Non-pigmented ciliary epithelial cell (primary cell): ENCODE data around the gene SRGN.

ENCODE experiments used
- DNase-seq: peaks from one replicate; pipeline ENCODE4 v3.0.0-alpha.2; 2010; ENCODE audit warnings: low read depth

SRGN gene

DNA sequence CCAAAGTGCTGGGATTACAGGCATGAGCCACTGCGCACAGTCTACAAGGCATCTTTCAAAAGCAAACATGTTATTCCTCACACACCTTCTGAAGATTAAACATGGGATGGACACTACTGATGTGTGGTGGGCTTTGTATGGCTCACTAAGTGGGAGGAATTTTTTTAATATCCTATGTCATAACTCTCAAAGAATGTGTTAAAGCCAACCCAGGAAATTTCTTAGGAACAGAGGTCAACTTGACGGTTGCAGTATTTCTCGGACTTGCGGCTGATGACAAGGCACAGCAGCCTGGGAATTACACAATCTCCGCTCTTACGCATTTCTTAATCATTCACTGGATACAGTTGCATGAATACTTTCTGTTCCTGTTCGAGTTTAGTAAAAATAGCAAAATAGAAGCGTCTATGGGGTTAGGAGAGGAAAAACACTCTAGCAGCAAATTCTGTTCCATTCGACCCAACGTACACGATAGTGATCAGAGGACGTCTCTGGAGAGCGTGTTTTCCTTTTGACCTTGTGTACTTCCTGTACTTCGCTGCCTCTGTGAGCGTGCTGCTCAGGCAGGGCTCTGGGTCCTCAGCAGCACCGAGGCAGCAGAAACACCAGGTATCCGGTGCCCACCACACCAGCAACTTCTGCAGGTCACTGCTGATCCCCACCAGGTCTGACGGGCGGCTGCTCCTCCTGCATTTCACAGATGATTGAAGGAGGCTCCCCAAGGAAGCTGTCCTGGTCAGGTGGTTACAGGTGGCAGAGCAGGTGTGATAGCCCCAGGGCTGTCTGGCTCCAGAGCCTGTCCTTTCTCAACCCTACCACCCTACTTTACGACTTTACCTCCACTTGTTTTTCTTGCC lies 26.4 kb upstream of the SRGN start:
- peak; percentile 99 for DNase-seq

DNA sequence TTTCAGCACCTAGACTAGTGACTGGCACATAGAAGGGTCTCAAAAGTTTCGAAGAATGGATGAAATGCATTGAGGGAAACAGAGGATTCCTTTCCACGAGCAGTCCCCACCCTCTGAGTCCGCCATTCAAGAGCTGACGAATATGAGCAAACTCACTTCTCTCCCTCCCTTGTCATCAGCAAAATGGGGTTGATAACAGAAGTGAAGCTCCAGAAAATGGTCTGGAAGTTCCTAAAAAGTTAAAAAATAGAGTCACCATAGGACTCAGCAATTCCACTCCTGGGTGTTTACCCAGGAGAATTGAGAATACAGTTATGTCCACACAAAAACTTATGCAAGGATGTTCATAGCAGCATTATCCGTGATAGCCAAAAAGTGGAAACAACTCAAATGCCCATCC lies 25.0 kb upstream of the SRGN start:
- no peak for DNase-seq

GRCh38 chr10:69064762-69065328 lies 23.1 kb upstream of the SRGN start:
- no peak for DNase-seq

DNA sequence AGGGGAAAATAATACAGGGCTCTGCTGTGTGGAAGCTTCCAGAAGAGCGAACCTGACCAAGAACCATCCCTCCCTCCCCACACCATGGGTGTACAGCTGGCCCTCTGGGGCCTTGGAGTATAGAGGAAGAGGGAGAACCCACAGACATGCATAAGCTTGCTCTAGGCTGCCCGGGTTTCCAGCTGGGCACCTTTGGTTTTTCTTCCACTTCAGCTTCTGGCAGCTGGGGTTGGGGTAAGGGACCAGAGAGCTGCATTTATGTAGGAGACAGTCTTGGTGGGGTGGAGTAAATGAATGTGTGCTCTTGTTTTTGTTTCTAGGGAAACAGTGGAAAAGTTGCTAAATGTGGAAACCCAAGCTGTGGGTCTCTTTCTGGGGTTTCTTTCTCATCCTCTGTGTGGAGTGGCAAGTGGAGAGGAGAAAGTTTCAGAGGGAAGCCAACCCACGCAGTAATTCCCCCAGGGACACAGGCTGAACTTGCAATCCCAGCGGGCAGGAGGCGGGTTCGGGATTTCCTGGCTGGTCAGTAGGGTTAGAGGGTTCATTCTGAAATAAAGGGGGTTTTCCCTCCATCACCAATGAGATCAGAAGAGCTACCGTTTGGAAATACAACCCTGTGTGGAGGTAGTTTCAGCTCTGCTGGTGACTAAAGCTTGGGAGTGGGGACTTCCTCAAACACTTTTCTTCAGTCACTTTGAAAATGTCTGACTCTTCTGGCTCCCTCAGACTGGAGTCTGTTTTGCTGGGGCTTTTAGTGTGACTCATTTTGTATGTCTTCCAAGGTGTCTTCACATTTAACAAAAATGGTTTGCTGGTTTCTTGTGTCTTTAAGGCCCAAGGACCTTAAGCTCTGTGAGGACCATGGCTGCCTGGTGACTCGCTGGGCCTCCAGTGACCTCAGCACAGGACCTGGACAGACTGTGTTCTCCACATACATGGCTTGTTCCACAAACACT lies 22.2 kb upstream of the SRGN start:
- DNase-seq, result no peak

GRCh38 chr10:69067189-69067588 lies 20.7 kb upstream of the SRGN start:
- DNase-seq, result no peak

DNA sequence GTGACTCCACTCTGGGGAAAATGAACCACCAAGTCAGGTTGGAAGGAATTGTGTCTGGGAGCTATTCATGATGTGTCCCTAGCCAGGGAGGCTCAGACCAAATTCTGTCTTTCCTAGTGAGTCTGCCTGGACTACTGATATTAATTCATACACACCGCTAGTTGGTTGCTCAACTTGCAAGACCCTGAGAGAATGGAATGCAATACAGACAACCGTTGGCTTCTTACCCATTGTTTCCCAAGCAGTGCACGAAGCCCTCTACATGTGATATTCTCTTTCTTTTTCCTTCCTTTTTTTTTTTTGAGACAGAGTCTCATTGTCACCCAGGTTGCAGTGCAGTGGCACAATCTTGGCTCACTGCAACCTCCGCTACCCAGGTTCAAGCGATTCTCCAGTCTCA lies 19.4 kb upstream of the SRGN start:
- no peak for DNase-seq

DNA sequence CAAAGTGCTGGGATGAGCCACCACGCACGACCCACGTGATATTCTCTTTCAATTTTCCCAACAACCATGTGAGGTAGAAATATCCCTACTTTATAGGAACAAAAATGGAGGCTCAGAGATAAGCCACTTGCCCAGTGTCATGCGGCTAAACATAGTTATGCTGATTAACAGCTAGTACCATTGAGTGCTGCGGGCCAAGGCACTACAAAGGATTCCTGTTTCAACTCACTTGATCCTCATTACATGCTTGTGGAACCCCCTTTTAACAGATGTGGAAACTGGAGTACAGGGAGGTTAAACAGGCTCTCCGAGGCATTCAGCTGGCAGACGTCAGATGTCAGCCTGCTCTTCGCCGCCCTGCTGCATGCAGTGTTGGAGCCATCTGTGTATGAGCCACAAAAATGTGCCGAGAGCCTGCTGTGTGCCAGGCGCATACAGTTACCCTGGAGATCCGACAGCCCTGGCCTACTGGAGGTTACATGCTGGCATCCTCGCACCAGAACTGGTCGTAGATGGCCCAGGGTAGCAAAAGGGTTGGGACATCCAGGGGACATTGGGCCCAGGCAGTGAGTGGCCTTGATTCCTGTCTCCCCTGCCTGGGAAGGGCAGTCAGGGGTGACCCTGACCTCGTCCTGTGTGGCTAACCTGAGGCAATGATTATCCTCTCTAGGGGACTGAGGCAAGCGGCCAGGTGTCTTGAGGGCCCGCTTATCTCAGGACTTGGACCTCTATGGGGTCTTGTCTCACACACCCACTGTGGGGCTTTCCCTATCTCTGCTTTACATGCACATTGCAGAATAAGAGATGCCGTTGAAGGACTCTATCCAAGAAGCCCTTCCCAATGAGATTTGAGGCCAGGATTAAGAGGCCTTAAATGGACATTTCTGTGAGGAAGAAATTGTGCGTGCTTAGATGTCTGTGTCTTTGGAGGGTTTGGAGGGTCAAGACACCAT lies 18.5 kb upstream of the SRGN start:
- DNase-seq, result no peak

GRCh38 chr10:69070951-69071350 lies 17.0 kb upstream of the SRGN start:
- DNase-seq, result no peak

DNA sequence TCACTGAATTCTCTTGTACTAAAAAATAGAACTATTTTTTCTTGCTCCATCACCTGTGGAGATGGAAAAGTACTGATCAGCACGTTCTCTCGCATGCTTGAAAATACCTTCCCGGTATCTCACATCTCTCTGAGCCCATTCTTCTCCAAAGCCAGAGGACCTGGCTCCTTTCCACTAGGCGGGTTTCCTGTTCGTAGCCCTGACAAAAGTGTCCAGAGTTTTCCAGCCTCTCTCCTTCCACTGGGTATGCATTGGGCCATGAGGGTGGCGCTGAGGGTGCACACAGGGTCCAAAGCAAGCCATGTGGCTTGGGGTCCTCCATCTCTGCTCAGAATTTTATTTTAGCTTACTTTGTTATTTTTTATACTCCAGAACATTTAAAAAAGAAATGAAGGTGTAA lies 16.3 kb upstream of the SRGN start:
- DNase-seq, result no peak

- DNase-seq, result no peak
Observed at GRCh38 chr10:69073026-69073425, 14.9 kb upstream of the SRGN start.

DNA sequence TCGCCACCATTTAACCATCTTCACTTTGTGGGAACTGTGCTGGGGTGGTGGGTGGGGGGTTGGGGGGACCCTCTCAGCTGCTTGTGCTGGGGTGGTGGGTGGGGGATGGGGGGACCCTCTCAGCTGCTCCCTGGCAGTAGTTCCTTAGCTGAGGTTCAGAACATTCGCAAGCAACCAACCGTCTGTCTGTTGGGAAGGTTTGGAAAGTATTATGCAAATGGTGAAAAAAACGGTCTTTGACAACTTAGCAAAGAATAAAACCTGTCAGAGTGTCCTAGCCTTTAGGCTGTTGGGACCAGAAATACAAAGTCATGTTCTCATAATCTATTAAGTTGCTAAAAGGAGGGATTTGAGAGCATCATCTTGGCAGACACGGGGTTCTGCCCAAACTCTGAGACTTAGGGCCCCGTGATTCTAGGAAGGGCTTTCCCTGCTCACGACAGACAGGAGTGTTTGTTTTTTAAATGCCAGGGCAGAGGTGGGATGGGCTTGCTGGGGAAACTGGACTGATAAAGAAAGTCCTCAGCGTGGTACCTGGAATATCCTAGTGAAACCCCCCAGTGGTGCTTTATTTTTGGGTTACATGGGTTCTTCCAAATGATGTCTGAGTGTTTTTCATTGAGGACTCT lies 14.1 kb upstream of the SRGN start:
- no peak for DNase-seq

- no peak for DNase-seq
Observed at GRCh38 chr10:69074532-69074931, 13.4 kb upstream of the SRGN start.

DNA sequence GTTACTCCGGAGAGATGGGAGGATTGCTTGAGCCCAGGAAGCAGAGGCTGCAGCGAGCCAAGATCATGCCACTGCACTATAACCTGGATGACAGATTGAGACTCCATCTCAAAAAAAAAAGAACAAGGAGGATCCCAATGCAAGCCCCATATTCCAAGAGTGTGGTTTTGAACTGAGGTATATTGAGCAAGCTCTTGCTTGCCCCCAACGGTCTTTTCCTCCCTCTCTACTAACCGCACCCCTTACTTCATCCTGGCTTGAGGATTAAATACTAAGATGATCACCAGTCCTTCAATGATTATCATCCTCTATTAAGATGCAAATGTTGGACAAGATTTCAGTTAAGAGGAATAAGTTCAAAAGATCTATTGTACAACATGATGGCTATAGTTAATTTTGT lies 12.5 kb upstream of the SRGN start:
- no peak for DNase-seq

GRCh38 chr10:69078311-69078710 lies 9.6 kb upstream of the SRGN start:
- no peak for DNase-seq

- DNase-seq, result no peak
Observed at GRCh38 chr10:69080226-69080625, 7.7 kb upstream of the SRGN start.

GRCh38 chr10:69086001-69086509 lies 1.8 kb upstream of the SRGN start:
- DNase-seq, result no peak

- no peak for DNase-seq
Observed at GRCh38 chr10:69088471-69088769, 517 bp downstream of the SRGN start.

DNA sequence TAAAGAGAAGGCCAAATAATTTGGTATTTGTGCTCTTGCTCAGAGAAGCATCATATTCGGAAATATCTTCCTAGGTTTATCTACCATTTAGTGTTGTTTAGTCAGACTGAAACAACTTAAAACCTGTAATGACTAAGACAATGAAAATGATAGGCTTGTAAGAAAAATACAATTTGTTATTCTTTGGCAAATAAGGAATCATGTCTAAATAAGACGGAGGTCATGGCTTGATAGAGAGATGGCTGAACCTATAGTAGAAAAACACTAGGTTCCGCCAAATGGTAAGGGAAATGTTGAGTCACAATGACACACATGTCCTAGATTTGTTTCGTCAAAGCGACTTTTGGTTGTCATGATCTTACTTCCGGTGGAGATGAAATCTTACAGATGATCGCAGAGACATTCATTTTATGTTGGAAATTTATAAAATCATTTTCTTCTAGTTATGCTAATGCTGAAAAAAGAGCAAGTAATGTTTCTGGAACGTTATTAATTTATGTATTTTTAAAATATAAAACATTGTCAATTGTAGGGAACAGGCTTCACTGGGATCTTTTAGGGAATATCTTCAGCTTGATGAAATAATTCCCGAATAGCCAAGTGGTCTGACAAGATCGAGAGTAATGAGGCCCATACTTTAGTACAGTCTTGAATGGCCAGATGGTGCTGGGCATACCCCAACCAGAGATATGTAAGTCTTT lies 1.0 kb downstream of the SRGN start:
- peak; percentile 66 for DNase-seq

DNA sequence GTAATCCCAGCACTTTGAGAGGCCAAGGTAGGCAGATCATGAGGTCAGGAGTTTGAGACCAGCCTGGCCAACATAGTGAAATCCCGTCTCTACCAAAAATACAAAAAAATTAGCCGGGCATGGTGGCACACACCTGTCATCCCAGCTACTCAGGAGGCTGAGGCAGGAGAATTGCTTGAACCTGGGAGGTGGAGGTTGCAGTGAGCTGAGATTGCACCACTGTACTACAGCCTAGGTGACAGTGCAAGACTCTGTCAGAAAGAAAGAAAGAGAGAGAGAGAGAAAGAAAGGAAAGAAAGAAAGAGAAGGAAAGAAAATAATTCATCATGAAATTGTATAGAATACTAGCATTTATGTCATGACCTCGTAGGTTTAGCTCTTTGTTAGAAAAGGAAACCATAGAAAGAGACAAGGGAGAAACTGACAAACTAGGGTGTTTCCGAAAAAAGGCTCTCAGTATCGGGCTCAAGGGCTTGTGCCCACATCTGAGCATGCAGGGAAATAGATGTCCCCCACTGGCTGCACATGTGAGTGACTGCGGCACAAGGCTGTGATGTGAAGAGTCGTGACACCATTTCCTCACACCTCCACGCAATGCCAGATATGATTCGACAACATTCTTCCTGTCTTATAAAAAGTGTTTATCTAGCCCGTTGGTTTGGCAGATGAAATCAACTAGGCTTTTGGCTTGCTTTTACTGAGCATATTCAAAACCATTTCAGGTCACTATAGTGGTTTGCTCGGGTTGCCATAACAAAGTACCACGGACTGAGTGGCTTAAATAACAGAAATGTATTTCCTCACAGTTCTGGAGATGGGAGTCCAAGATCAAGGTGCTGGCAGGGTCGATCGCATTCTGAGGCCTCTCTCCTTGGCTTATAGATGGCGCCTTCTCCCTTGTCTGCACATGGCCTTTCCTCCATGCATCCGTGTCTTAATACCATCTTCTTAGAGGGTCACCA lies 2.0 kb downstream of the SRGN start:
- DNase-seq, result no peak
